GF-D8 (cell line): ENCODE results near the gene SNX18.

ENCODE experiments used
- DNase-seq: peaks from one replicate; lab custom pipeline; 2025; lab: John Stamatoyannopoulos, UW

SNX18 gene

GRCh38 chr5:54541823-54542783 is 24.5 kb downstream of the SNX18 start:
- no peak for DNase-seq

- no peak for DNase-seq
These were observed 26.5 kb downstream of the SNX18 start for GRCh38 chr5:54544044-54544443.

DNA sequence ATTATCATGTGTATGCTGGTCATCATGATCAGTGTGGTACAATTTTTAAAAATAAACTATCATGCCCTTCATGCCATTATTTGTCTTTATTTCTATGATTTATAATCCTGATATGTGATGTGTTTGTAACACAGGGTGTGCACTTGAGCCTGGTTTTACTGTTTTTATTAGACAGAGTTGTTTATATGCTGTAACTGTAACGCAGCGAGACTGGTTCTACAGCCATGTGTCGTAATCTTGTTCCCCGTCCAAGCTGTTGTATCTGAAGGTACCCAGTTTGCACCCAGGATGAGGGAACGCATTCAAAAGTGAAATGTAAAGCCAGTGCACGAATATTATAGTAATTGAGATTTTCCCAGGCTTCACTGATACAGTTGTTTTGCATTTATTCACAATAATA is 28.2 kb downstream of the SNX18 start:
- DNase-seq: no peak

GRCh38 chr5:54547711-54548250 is 30.2 kb downstream of the SNX18 start:
- DNase-seq: no peak

- no peak for DNase-seq
These were observed 31.0 kb downstream of the SNX18 start for GRCh38 chr5:54548565-54548964.

DNA sequence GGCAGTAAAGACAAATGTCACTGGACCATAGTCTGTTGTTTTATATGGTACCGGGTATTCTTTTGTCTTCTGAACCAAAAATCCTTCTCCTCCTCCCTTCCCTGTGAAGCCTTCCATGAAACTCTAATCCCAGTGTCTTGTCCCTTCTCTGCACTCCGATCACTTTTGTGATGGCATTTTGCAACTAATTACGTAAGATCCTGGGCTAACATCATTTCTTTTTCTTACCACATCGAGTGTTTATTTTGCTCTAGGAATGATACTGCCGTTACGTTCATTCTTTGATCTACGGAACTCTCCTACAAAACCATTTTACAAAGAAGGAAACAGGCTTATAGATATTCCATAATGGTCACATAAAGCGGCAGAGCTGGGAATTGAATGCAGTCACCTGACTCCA is 33.7 kb downstream of the SNX18 start:
- no peak for DNase-seq

DNA sequence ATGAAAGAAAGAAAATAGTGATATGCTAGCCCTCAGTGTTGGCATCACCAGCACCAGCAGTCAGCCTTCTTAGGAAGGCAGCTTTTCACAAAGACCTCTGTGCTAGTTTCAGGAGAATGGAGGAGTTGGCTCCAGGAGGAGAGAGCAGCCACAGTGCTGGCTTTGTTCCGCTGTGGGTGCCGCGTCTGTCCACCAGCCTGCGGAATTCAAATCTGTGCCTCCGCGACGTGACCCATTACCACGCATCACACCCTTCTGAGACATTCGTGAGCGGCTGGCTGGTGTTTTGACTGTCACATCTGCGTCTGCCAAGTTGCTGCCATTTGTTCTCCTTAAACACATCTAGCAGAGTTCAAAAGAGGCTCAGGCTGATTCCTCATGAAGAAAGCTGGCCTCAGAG is 34.4 kb downstream of the SNX18 start:
- DNase-seq: no peak

DNA sequence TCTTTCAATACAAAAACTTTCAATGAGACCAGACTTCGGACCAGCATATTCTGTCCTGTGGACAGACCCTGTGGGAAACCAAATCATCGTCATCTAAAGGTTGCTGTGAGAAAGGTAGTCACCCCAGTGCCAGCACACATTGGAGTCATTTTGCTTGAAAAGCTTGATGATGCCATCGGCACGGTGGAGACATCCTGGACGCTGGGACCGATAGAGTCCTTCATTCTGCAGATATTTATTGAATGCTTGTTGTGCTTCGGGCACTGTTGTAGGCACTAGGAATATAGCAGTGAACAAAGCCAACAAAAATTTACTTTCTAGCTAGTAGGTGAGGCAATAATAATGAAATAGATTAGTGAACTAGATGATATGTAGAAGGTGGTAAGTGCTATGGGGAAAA is 34.9 kb downstream of the SNX18 start:
- no peak for DNase-seq

- DNase-seq: no peak
These were observed 36.2 kb downstream of the SNX18 start for GRCh38 chr5:54553659-54554207.

DNA sequence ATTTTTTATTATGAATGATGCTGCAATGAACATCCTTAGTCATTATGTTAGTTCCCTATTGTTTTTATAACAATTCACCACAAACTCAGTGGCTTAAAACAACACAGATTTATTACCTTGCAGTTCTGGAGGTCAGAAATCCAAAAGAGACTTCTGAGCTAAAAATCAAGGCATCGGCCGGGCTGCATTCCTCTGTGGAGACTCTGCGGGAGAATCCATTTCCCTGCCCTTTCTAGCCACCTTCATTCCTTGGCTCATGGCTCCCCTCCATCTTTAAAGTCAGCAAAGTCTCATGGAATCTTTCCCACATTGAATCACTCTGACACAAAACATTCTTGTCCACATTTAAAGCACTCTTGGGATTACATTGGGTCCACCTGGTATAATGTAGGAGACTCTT is 38.6 kb downstream of the SNX18 start:
- DNase-seq: no peak

GRCh38 chr5:54558362-54558761 is 40.8 kb downstream of the SNX18 start:
- no peak for DNase-seq

GRCh38 chr5:54561651-54562050 is 44.1 kb downstream of the SNX18 start:
- DNase-seq: no peak

- no peak for DNase-seq
These were observed 45.7 kb downstream of the SNX18 start for GRCh38 chr5:54563083-54563761.

GRCh38 chr5:54567996-54568395 is 50.4 kb downstream of the SNX18 start:
- DNase-seq: no peak

GRCh38 chr5:54570916-54571315 is 53.4 kb downstream of the SNX18 start:
- DNase-seq: no peak

DNA sequence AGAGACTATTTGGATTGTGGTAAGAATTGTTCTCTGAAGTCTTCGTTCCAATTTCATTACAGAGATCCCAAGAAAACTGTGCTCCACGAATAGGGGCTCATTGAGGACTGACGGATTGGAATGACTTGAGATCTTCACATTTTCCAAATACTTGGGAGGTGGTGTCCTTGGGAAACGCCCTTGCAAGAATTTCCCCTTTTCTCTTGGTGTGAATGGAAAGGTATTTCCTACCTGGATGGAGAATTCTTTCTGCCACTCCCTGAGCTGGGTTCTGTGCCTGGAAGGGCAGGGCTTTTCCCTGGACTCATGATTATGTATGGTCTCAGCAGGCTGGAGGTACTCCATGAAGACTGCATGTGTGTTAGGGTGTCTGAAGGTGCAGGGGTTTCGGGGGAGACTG is 53.9 kb downstream of the SNX18 start:
- no peak for DNase-seq

GRCh38 chr5:54573812-54574489 is 56.4 kb downstream of the SNX18 start:
- no peak for DNase-seq

DNA sequence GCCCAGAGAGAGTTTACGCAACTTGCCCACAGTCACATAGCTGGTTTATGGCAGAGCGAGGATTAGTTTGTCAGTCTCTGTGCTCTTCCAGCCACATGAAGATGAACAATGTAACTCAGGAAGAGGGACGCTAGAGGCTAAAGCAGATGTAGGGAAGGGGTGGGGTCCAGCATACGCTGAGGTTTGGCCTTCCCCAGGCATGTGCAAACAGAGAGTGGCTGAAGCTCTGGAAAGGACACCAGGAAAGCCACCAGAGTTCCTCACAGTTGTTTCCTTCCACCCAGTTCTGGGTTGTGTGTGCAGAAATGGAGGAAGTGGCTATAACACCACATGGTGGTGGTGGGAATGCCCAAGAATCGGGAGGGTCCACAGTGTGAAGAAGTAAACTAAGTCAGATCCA is 60.0 kb downstream of the SNX18 start:
- DNase-seq: no peak

GRCh38 chr5:54577937-54578653 is 60.5 kb downstream of the SNX18 start:
- DNase-seq: no peak

- no peak for DNase-seq
These were observed 62.2 kb downstream of the SNX18 start for GRCh38 chr5:54579591-54580295.
